ENCODE data around the gene LHFPL3.
A peak's percentile ranks its signal among the peaks of the same experiment; 100 is the strongest.

DNA sequence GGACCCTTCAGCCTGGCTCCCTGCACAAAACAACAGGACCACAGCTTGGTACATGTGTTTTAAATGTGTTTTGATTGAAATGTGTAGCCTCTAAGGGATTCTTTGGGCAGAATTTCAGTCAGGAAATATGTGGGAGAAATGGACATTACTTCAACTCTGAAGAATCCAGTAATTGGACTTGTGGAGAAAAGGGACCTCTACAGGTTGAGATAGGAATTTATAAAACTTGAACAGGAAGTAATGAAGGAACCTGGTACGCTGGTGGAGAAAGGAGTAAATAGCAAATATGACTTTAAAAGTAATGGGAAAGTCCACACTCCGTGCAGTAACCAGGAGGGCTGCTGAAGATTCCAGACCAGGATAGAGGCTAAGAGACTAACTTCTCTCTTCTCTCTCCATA, 220.5 kb downstream of the LHFPL3 start:
- TF ChIP-seq TCF7L2 (IDR thresholded peaks at IDR 0.05; ENCODE audit: borderline replicate concordance, extremely low read depth, insufficient read depth, insufficient read length) (no peak), JUND (IDR thresholded peaks at IDR 0.05) (no peak), SP1 (IDR thresholded peaks at IDR 0.05; ENCODE audit: low read depth) (no peak), POLR2AphosphoS5 (IDR thresholded peaks at IDR 0.05; ENCODE audit: low read depth, low read length) (no peak), ZNF274 (IDR thresholded peaks at IDR 0.05; ENCODE audit: low read depth, low read length) (no peak), EZH2phosphoT487 (IDR thresholded peaks at IDR 0.05; ENCODE audit: borderline replicate concordance) (no peak), POLR2A (IDR thresholded peaks at IDR 0.05; ENCODE audit: borderline replicate concordance, extremely low read depth, insufficient read depth, insufficient read length) (no peak), SIN3A (IDR thresholded peaks at IDR 0.05; ENCODE audit: low read depth) (no peak), EZH2 (IDR thresholded peaks at IDR 0.05) (no peak), FOSL1 (IDR thresholded peaks at IDR 0.05; ENCODE audit: low read depth) (no peak), RAD21 (IDR thresholded peaks at IDR 0.05; ENCODE audit: low read depth) (peak; percentile 39)
- TF ChIP-seq, protein P1, sequence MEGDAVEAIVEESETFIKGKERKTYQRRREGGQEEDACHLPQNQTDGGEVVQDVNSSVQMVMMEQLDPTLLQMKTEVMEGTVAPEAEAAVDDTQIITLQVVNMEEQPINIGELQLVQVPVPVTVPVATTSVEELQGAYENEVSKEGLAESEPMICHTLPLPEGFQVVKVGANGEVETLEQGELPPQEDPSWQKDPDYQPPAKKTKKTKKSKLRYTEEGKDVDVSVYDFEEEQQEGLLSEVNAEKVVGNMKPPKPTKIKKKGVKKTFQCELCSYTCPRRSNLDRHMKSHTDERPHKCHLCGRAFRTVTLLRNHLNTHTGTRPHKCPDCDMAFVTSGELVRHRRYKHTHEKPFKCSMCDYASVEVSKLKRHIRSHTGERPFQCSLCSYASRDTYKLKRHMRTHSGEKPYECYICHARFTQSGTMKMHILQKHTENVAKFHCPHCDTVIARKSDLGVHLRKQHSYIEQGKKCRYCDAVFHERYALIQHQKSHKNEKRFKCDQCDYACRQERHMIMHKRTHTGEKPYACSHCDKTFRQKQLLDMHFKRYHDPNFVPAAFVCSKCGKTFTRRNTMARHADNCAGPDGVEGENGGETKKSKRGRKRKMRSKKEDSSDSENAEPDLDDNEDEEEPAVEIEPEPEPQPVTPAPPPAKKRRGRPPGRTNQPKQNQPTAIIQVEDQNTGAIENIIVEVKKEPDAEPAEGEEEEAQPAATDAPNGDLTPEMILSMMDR (IDR thresholded peaks at IDR 0.05 in 2 of 3, conservative IDR thresholded peaks at IDR 0.05 in 1 of 3; ENCODE audit: borderline replicate concordance in 1 of 3, insufficient read depth in 1 of 3, low read depth in 2 of 3, low read length in 2 of 3), result peak in 1 of 3 experiments; percentile 36; a peak in 2 of 6 replicates
- TF ChIP-seq, protein P2, sequence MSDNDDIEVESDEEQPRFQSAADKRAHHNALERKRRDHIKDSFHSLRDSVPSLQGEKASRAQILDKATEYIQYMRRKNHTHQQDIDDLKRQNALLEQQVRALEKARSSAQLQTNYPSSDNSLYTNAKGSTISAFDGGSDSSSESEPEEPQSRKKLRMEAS (IDR thresholded peaks at IDR 0.05), result no peak
